ENCODE data around the gene APBB1IP. TPM values are rescaled to one million over a fixed set of nuclear protein-coding genes. Genes with fewer than 3 reads are reported as not detected.
"Not testable (repeated sequence)": the region's sequence is repeated elsewhere in the genome, so short reads cannot be mapped to it uniquely, and the experiment has no call there.

APBB1IP gene
- total RNA-seq, 2 donors from 2014 or later = 73.9 to 77.1 TPM

- H3K4me1 Mint-ChIP-seq = peaks cover 47% of the 10 kb centered on the region
Measured at GRCh38 chr10:26488344-26488743, 50.2 kb downstream of the APBB1IP start.

GRCh38 chr10:26489081-26489480 lies 50.9 kb downstream of the APBB1IP start:
- H3K27ac Mint-ChIP-seq = peak overlapping the region; percentile 100

More at GRCh38 chr10:26488344-26488743, 50.2 kb downstream of the APBB1IP start:
- peaks cover 21% of the 10 kb centered on the region for H3K36me3 Mint-ChIP-seq (ENCODE audit: low read depth)
- DNase-seq (no peak), ATAC-seq (no peak)
- peak overlapping the region; percentile 100 for H3K27ac Mint-ChIP-seq
- peak overlapping the region; percentile 66 for H3K4me3 Mint-ChIP-seq
- no peaks in the 10 kb centered on the region for H3K9me3 ChIP-seq (ENCODE audit: control insufficient read depth, low read length, poor library complexity, severe bottlenecking)
- no peaks in the 10 kb centered on the region for H3K27me3 Mint-ChIP-seq

DNA sequence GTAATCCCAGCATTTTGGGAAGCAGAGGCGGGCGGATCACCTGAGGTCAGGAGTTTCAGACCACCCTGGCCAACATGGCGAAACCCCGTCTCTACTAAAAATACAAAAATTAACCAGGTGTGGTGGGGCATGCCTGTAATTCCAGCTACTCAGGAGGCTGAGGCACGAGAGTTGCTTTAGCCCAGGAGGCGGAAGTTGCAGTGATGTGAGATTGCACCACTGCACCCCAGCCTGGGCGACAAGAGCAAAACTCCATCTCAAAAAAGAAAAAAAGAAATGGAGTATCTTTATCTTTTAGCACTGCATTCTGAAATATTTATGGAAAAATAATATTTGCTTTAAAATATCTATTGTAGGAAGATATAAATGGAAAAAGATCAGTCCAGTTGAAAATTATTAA lies 52.2 kb downstream of the APBB1IP start:
- H3K4me3 Mint-ChIP-seq; ATAC-seq; H3K27me3 Mint-ChIP-seq; DNase-seq; H3K9me3 ChIP-seq (ENCODE audit: control insufficient read depth, low read length, poor library complexity, severe bottlenecking): not testable (repeated sequence)
- H3K27ac Mint-ChIP-seq = peak overlapping the region; percentile 100
- peaks cover 40% of the 10 kb centered on the region for H3K4me1 Mint-ChIP-seq
- H3K36me3 Mint-ChIP-seq (ENCODE audit: low read depth) = peaks cover 21% of the 10 kb centered on the region

More at GRCh38 chr10:26489081-26489480, 50.9 kb downstream of the APBB1IP start:
- Mint-ChIP-seq H3K27me3 (no peaks in the 10 kb centered on the region), H3K36me3 (ENCODE audit: low read depth) (peaks cover 21% of the 10 kb centered on the region), H3K4me3 (peak overlapping the region; percentile 66), H3K4me1 (peaks cover 43% of the 10 kb centered on the region)
- DNase-seq = no peak
- ATAC-seq = no peak
- no peaks in the 10 kb centered on the region for H3K9me3 ChIP-seq (ENCODE audit: control insufficient read depth, low read length, poor library complexity, severe bottlenecking)

- H3K4me1 Mint-ChIP-seq = peaks cover 33% of the 10 kb centered on the region
- no peaks in the 10 kb centered on the region for H3K27me3 Mint-ChIP-seq
- H3K4me3 Mint-ChIP-seq = no peak overlapping the region
- H3K9me3 ChIP-seq (ENCODE audit: control insufficient read depth, low read length, poor library complexity, severe bottlenecking) = no peaks in the 10 kb centered on the region
- no peak for DNase-seq
- peaks cover 17% of the 10 kb centered on the region for H3K36me3 Mint-ChIP-seq (ENCODE audit: low read depth)
- ATAC-seq = no peak
- H3K27ac Mint-ChIP-seq = peak overlapping the region; percentile 60
Measured at GRCh38 chr10:26491276-26491675, 53.1 kb downstream of the APBB1IP start.

- peaks cover 27% of the 10 kb centered on the region for H3K4me1 Mint-ChIP-seq
- no peaks in the 10 kb centered on the region for H3K27me3 Mint-ChIP-seq
- peaks cover 17% of the 10 kb centered on the region for H3K36me3 Mint-ChIP-seq (ENCODE audit: low read depth)
- ATAC-seq (no peak), DNase-seq (no peak)
- no peak overlapping the region for H3K4me3 Mint-ChIP-seq
- H3K27ac Mint-ChIP-seq = peak overlapping the region; percentile 77
- no peaks in the 10 kb centered on the region for H3K9me3 ChIP-seq (ENCODE audit: control insufficient read depth, low read length, poor library complexity, severe bottlenecking)
Measured at GRCh38 chr10:26491934-26492333, 53.8 kb downstream of the APBB1IP start.

DNA sequence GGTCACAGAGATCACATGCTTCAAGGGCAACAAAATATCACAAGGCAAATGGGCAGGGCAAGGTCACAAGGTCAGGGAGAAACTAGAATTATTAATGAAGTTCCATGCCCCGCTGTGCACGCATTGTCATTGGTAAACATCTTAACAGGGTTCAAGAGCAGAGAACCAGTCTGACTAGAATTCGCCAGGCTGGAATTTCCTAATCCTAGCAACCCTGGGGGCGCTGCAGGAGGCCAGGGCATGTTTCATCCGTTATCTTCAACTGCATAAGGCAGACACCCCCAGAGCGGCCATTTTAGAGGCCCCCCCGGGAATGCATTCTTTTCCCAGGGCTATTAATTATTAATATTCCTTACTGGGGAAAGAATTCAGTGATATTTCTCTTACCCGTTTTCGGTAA lies 54.6 kb downstream of the APBB1IP start:
- Mint-ChIP-seq H3K4me1 (peaks cover 19% of the 10 kb centered on the region), H3K36me3 (ENCODE audit: low read depth) (peaks cover 15% of the 10 kb centered on the region), H3K27ac (peak overlapping the region; percentile 77)
- not testable (repeated sequence) for DNase-seq; H3K27me3 Mint-ChIP-seq; H3K9me3 ChIP-seq (ENCODE audit: control insufficient read depth, low read length, poor library complexity, severe bottlenecking); H3K4me3 Mint-ChIP-seq; ATAC-seq

DNA sequence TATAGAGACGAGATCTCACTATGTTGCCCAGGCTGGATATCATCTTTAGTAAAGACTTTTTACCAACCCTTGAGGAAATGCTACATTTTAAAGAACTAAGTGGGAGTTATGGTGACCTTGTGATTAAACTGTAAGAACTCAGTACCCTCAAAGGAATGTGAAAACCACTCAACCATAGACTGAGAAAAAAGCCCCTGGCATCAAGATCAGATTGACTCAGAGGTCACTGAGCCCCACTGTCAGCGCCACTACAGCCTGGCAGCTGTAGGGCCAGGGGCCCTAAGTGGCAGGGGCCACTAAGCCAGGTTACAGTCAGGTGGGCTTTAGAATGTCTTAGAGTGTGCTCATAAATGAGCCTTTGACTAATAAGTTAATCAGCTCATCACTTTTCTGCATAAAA lies 55.9 kb downstream of the APBB1IP start:
- H3K27ac Mint-ChIP-seq = peak overlapping the region; percentile 14
- no peaks in the 10 kb centered on the region for H3K27me3 Mint-ChIP-seq
- H3K36me3 Mint-ChIP-seq (ENCODE audit: low read depth) = peaks cover 9% of the 10 kb centered on the region
- DNase-seq = no peak
- no peak for ATAC-seq
- no peak overlapping the region for H3K4me3 Mint-ChIP-seq
- H3K4me1 Mint-ChIP-seq = peaks cover 13% of the 10 kb centered on the region
- no peaks in the 10 kb centered on the region for H3K9me3 ChIP-seq (ENCODE audit: control insufficient read depth, low read length, poor library complexity, severe bottlenecking)

DNA sequence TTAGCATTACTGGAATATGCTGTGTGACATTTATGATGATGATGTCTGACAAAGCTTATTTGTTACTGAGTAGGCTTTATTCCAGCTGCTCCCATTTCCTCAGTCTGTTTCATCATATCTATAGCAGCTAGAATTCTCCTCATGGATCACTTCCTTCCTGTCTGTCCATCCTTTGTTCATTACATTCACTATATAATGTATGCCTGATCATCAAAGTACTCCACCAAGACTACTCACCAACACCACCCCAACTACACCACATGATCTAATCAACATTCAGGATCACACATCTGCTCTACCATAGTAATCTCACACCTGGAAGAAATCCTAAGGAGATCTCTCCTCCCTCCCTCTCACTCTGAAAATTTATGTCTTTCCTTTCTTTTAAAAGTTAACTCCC lies 61.3 kb downstream of the APBB1IP start:
- ATAC-seq = no peak
- Mint-ChIP-seq H3K4me1 (peaks cover 20% of the 10 kb centered on the region), H3K36me3 (ENCODE audit: low read depth) (peaks cover 8% of the 10 kb centered on the region)

GRCh38 chr10:26502986-26503385 lies 64.8 kb downstream of the APBB1IP start:
- ATAC-seq (no peak), DNase-seq (no peak)
- Mint-ChIP-seq H3K36me3 (ENCODE audit: low read depth) (peaks cover 26% of the 10 kb centered on the region), H3K4me1 (peaks cover 36% of the 10 kb centered on the region), H3K27me3 (no peaks in the 10 kb centered on the region), H3K4me3 (no peak overlapping the region), H3K27ac (peak overlapping the region; percentile 39)
- no peaks in the 10 kb centered on the region for H3K9me3 ChIP-seq (ENCODE audit: control insufficient read depth, low read length, poor library complexity, severe bottlenecking)

More for the DNA sequence above, 61.3 kb downstream of the APBB1IP start:
- H3K9me3 ChIP-seq (ENCODE audit: control insufficient read depth, low read length, poor library complexity, severe bottlenecking) = no peaks in the 10 kb centered on the region
- Mint-ChIP-seq H3K27me3 (no peaks in the 10 kb centered on the region), H3K4me3 (no peak overlapping the region), H3K27ac (peak overlapping the region; percentile 41)
- DNase-seq = no peak

DNA sequence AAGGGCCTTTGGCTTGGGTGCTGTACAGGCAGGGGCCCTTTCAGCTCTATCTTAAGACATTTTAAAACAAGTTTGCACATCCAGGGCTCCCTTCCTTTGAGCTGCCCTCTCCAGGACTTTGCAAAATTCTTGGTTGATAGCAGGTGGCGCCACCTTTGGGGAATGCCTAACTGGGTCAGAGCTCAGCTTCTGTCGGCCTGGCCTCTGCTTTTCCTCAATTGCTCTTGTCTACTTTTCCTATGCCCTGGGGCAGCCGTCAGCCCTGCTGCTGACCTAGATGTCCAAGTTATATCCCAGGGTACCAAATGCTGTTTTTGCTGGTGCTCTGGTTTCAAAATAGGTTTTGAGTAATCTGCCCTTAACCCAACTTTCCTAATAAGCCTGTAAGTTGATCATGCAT lies 65.8 kb downstream of the APBB1IP start:
- DNase-seq (no peak), ATAC-seq (peak; percentile 53)
- H3K27ac Mint-ChIP-seq = peak overlapping the region; percentile 62

DNA sequence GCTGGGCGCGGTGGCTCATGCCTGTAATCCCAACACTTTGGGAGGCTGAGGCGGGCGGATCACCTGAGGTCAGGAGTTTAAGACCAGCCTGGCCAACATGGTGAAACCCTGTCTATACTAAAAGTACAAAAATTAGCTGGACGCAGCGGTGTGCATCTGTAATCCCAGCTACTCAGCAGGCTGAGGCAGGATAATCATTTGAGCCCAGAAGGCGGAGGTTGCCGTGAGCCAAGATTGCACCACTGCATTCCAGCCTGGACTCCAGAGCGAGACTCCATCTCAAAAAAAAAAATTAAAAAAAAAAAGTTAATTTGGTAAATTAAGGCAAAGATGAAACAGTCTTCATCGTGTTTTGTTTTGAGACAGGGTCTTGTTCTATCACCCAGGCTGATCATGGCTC lies 66.3 kb downstream of the APBB1IP start:
- H3K4me3 Mint-ChIP-seq; H3K9me3 ChIP-seq (ENCODE audit: control insufficient read depth, low read length, poor library complexity, severe bottlenecking); H3K27me3 Mint-ChIP-seq; DNase-seq; ATAC-seq: not testable (repeated sequence)
- peaks cover 25% of the 10 kb centered on the region for H3K36me3 Mint-ChIP-seq (ENCODE audit: low read depth)
- H3K27ac Mint-ChIP-seq = peak overlapping the region; percentile 62
- peaks cover 35% of the 10 kb centered on the region for H3K4me1 Mint-ChIP-seq

More for the DNA sequence above, 65.8 kb downstream of the APBB1IP start:
- Mint-ChIP-seq H3K36me3 (ENCODE audit: low read depth) (peaks cover 26% of the 10 kb centered on the region), H3K4me3 (no peak overlapping the region), H3K27me3 (no peaks in the 10 kb centered on the region), H3K4me1 (peaks cover 36% of the 10 kb centered on the region)
- no peaks in the 10 kb centered on the region for H3K9me3 ChIP-seq (ENCODE audit: control insufficient read depth, low read length, poor library complexity, severe bottlenecking)

GRCh38 chr10:26505491-26505890 lies 67.3 kb downstream of the APBB1IP start:
- Mint-ChIP-seq H3K4me1 (peaks cover 31% of the 10 kb centered on the region), H3K27ac (peak overlapping the region; percentile 66), H3K36me3 (ENCODE audit: low read depth) (peaks cover 22% of the 10 kb centered on the region), H3K4me3 (no peak overlapping the region), H3K27me3 (no peaks in the 10 kb centered on the region)
- DNase-seq (no peak), ATAC-seq (no peak)
- H3K9me3 ChIP-seq (ENCODE audit: control insufficient read depth, low read length, poor library complexity, severe bottlenecking) = no peaks in the 10 kb centered on the region

GRCh38 chr10:26506736-26507135 lies 68.6 kb downstream of the APBB1IP start:
- no peak overlapping the region for H3K4me3 Mint-ChIP-seq
- DNase-seq (no peak), ATAC-seq (no peak)
- peaks cover 19% of the 10 kb centered on the region for H3K36me3 Mint-ChIP-seq (ENCODE audit: low read depth)
- H3K9me3 ChIP-seq (ENCODE audit: control insufficient read depth, low read length, poor library complexity, severe bottlenecking) = no peaks in the 10 kb centered on the region
- H3K27me3 Mint-ChIP-seq = no peaks in the 10 kb centered on the region
- peaks cover 23% of the 10 kb centered on the region for H3K4me1 Mint-ChIP-seq
- H3K27ac Mint-ChIP-seq = peak overlapping the region; percentile 85

GRCh38 chr10:26507441-26507840 lies 69.3 kb downstream of the APBB1IP start:
- H3K4me1 Mint-ChIP-seq = peaks cover 23% of the 10 kb centered on the region

More at GRCh38 chr10:26507441-26507840, 69.3 kb downstream of the APBB1IP start:
- H3K36me3 Mint-ChIP-seq (ENCODE audit: low read depth) = peaks cover 19% of the 10 kb centered on the region
- H3K4me3 Mint-ChIP-seq = no peak overlapping the region
- DNase-seq (no peak), ATAC-seq (no peak)
- H3K9me3 ChIP-seq (ENCODE audit: control insufficient read depth, low read length, poor library complexity, severe bottlenecking) = peaks cover 2% of the 10 kb centered on the region
- no peaks in the 10 kb centered on the region for H3K27me3 Mint-ChIP-seq
- H3K27ac Mint-ChIP-seq = peak overlapping the region; percentile 85
